Measurements from ENCODE around the gene CUZD1.

Gene CUZD1

DNA sequence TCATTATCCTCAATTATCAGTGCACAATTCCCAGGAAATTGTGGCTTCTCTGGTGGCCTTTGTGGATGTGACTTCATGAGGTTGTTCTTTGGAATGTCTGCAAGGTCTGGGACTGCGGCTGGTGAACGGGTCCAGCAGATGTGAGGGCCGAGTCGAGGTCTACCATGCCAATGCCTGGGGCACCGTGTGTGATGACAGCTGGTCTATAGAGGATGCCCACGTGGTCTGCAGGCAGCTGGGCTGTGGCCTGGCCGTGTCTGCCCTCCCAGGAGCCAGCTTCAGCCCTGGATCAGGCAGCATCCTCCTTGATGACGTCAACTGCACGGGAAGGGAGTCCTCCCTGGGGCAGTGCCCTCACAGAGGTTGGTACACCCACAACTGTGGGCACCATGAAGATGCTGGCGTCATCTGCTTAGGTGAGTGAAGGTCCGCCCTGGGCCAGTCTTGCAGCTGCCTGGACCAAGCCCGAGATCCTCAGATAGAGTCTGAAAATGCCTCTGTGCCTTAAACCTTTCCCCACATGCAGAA lies 46.9 kb downstream of the CUZD1 start:
- DNase-seq, result no peak

DNA sequence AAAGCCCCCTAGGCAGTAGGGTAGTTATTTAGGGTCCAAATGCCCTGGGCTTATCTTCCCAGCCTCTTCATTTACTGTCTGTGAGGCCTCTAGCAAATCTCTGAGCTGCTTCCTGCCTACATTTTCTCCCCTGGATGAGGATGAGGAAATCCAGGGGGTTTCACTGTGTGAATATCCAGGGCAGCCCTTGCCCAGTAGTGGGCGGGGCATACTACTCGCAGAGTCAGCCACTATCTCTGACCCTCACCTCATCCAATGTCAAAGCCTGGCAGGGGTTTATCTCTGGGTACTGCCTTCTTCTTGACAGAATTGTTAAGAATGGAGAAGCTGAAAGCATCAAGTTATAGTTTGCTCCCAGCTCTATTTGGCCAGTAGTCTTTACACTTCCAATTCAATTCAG lies 48.9 kb downstream of the CUZD1 start:
- DNase-seq, result no peak

DNA sequence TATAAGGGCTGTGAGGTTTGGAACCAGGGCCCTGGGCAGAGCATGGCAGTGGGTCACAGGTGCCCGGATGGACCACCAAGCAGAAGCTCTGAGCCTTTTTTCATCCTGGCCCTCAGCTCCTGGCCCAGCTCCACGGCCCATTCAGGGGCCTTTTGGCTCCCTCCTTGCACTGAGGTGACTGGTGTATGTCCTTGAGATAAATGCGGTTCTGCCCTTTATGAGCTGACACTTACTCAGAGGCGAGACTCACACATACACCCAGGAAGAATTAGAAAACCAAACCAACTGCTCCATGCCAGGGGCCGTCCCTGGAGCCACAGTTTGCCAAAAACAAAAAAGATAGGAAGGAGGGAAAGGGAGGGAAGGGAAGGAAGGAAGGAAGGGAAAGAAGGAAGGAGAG lies 49.7 kb downstream of the CUZD1 start:
- no peak for DNase-seq

- no peak for DNase-seq
These were observed 59.4 kb downstream of the CUZD1 start for GRCh38 chr10:122786269-122786668.

GRCh38 chr10:122782911-122783310 lies 62.7 kb downstream of the CUZD1 start:
- no peak for DNase-seq

Data from GF-D8 (cell line).